Muscle of back (tissue), 11 donors: ENCODE data around the gene ENPP5. TPM values are rescaled to one million over a fixed set of nuclear protein-coding genes. Genes with fewer than 3 reads are reported as not detected.
"Not testable (repeated sequence)": the region's sequence is repeated elsewhere in the genome, so short reads cannot be mapped to it uniquely, and the experiment has no call there.

ENCODE experiments used
- DNase-seq, 3 donors: peaks; one replicate each; pipeline versions ENCODE4 v3.0.0 to v3.0.0-alpha.2; 2013
- polyA plus RNA-seq, 10 donors: library from polyadenylated mRNA; unstranded; fragments of 120-200 nt; gene quantifications; one replicate each; pipeline ENCODE4 v1.2.1, GENCODE V29; 2013; ENCODE audit not compliant: insufficient read length in 10 of 10

Gene ENPP5
- polyA plus RNA-seq, 10 donors, result 2.3 to 5.2 (median 3.2) TPM

DNA sequence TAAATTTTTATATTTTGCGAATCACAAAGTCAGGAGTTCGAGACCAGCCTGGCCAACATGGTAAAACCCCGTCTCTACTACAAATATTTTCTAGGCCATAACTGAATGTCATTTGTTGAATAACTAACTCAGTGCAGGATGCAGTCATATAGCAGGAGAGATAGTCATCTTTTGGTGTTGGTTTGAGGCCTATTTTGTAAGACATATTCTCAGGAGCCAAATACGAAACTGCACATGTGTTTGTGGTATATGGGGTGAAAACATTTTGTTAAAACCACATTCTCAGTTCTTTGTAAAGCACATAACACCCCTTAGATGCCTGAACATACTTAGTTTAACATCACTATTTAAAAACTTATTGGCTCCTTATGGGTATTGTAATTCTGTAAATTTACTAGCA lies 4.7 kb upstream of the ENPP5 start:
- DNase-seq, result no peak

DNA sequence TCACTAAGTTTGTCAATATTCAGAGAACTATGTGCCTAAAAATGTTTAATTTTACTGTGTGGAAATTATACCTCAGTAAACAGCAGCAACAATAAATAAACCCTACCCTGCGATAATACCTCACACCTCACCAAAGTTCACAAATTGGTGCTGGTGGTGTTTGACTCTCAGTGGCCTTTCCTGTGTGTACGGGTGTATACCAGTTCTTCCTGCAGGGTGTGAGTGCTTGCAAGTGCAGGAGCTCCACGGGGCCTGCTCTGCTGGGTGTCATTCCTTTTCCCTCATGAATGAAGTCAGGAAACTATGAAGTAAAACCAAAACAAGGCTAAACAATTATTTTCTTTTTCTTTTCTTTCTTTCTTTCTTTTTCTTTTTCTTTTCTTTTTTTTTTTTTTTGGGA lies 4.1 kb upstream of the ENPP5 start:
- DNase-seq, result no peak

DNA sequence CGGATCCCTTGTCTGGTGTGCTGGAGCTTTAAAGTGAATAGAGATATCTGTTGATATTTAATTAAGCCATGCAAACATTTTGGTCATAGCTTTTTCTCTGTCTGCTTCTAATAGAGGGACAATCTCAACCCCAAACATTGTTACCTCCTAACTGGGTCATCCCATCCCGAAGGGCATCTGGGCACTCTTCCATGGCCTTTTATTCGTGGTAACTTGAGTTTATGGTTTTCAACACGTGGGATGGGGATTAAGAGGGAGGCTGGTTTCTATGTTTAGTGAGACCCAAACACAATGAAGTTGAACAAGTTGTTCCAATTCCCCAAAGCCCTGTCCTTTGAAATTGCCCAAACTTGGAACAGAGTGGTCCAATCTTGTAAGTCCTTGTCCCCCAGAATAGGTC lies 1.4 kb upstream of the ENPP5 start:
- DNase-seq, result no peak

DNA sequence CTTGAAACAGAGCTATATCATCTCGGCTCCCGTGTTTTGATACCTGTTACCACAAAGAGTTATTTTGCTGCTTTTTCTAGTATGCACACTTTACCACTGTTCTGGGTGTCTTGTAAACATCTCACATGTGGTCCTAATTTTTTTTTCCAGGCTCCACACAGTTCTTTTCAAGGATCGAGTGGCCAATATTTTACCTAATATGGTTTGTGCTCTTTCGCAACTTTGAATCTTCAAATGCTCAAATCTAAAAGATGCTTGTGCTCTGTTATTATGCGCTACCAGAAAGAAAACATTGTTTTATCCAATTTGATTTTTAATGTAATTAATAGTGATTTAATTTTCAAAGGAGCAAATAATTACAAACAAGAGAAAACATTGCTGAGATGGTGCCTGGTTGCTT lies 10.7 kb downstream of the ENPP5 start:
- no peak for DNase-seq

DNA sequence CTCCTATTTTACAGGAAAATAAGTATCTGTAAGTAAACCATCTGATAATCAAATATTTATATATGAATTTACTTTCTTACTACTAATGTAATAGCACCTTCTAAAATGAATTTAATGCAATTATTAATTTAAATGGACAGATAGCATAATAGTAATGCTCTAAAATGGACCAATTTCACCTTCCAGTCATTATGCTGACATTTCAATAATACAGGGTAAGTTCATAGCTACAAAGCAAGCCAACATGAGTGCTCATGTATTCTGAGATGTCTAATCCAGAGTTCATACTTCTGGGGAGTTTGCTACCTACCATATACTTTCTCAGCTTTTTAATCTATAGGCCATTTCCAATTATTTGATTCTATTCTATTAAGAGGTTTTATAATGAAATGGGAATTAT lies 11.6 kb downstream of the ENPP5 start:
- no peak for DNase-seq

DNA sequence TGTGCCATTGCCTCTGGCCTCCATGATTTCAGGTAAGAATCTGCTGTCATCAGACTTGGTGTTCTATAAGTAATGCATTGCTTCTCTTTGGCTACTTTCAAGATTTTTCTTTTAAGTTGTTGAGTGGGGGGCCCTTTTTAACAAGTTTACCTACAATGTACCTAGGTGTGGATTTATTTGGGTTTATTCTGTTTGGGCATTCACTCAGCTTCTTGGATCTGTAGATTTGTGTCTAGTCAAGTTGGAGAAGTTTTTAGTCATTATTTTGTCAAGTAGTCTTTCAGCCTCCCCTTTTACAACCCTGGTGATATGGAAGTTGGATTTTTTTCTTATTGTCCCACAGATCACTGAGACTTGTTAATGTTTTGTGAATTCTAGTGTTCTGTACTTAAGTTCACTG lies 14.1 kb downstream of the ENPP5 start:
- DNase-seq, result no peak

DNA sequence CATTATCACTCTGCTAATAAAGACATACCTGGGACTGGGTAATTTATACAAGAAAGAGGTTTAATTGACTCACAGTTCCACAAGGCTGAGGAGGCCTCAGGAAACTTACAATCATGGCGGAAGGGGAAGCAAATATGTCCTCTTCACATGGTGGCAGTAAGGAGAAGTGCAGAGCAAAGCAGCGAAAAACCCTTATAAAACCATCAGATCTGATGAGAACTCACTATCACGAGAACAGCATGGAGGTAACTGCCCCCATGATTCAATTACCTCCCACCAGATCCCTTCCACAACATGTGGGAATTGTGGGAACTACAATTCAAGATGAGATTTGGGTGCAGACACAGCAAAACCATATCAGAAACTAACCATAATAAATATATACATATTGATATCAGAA lies 21.7 kb downstream of the ENPP5 start:
- not testable (repeated sequence) for DNase-seq

DNA sequence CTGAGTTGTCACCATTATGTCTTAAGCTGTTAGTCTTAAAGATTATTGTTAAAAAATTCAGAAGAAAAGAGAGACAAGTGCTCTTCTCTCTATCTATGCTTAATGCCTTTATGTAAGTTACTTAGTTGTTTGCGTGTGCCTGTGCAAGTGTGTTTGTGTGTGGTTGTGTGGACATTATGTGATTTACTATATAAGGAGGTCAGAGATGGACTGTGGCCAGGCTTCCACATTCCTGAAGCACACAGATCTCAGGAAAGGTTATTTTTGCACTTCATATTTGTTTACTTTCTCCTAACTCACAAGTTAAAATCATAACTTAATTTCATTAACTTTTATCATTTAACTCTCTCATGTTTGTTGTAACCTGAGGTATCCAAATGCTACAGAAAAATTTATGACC lies 26.5 kb downstream of the ENPP5 start:
- no peak for DNase-seq

DNA sequence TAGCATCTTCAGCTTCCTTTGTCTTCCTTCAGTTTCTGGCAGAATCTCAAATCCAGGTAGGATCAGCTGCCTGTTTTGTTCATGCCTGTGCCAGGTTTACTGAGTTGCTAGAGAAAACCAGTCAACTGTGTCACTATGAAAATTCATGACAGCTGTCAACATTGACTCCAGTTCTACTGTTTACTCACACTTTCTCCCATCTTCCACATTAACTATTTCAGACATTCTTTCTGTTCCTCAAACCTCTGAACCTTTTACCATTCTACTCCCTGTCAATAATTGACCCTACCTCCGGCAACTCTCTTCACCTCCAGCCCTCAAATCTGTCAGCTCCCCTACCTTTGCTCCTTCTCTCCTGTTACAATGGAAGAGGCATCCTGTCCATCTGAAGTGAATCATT lies 32.5 kb downstream of the ENPP5 start:
- no peak for DNase-seq

DNA sequence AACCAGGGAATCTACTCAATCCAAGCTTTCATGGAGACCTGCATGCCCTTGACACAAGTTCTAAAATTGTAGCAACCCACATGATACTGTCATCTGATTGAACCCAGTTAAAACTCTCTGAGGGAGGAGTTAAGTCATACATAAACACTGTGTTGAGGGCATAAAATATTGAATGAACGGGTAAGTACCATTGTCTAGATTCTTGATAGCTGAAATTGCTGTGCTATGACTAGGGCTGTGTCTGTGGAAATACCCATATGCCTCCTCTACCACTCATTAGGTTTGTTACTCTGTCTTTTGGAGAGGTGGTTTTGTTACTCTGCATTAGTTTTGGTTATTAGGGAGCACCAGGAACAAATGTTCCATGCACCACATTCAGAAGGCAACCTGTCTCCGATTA lies 33.4 kb downstream of the ENPP5 start:
- no peak for DNase-seq

DNA sequence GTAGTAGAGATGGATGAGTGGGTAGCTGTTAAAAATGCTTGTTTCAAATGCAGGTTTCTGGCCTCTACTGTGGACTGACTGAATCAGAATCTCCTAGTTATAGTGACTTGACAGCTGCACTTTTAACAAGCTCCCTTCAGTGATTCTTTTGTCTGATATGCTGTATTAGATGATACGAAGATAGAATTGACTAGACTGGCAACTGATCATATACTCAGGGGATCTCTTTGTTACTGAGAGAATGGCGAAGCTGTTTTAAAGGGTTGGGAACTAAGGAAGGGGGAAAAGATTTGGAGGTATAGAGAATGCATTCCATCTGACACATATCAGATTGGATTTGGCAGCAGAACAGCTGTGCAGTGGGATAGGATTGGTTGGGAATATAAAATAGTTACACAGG lies 33.9 kb downstream of the ENPP5 start:
- no peak for DNase-seq

DNA sequence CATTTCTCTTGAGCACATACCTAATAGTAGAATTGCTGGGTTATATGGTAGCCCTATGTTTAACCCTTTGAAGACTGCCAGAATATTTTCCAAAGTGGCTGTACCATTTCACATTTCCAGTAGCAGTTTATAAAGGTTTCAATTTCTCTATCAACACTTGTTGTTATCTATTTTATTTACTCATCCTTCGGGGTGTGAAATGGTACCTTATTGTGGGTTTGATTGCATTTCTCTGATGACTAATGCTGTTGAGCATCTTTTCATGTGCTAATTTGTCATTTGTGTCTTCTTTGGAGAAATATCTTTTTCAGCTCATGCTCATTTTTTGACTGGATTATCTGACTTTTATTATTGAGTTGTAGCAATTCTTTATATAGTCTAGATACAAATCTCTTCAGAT lies 35.6 kb downstream of the ENPP5 start:
- no peak for DNase-seq

DNA sequence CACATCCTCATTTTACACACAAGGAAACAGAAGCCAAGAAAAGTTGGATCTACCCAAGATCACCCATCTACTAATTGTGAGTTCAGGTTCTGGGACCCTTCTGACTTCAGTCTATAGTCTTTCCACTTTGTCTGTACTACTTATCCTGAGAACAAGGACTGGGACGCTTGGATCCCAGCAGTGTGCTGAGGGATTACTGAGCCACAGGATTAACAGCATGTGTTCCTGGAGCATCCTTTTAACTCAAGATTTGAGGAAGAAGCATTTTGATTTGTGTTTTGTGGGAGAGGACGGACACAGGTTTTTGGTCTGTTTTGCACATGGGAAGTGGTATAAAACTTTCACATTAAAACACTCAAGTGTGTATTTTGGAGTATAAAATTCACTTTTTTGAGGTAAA lies 36.6 kb downstream of the ENPP5 start:
- no peak for DNase-seq

DNA sequence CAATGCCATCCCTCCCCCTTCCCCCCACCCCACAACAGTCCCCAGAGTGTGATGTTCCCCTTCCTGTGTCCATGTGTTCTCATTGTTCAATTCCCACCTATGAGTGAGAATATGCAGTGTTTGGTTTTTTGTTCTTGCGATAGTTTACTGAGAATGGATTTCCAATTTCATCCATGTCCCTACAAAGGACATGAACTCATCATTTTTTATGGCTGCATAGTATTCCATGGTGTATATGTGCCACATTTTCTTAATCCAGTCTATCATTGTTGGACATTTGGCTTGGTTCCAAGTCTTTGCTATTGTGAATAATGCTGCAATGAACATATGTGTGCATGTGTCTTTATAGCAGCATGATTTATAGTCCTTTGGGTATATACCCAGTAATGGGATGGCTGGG lies 39.5 kb downstream of the ENPP5 start:
- DNase-seq, result not testable (repeated sequence)

DNA sequence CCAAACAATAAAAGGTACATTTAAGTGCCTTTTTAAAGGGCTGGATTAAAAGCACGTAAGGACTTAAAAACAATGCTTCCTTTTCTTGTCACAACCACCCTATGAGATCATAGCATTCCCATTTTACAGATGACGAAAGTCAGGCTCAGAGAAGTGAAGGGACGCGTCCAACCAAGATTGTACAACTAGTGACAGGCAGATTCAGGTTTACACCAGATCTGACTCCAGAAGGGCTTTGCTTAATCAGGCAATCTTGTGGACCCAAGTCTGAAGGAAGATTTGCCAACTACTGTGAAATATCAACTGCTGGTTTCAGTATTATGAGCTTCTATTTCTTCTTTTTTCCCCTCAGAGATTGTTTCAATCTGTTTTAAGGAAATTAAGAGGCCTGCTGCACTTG lies 40.1 kb downstream of the ENPP5 start:
- peak in 1 of 3 donors; percentile 10 for DNase-seq

DNA sequence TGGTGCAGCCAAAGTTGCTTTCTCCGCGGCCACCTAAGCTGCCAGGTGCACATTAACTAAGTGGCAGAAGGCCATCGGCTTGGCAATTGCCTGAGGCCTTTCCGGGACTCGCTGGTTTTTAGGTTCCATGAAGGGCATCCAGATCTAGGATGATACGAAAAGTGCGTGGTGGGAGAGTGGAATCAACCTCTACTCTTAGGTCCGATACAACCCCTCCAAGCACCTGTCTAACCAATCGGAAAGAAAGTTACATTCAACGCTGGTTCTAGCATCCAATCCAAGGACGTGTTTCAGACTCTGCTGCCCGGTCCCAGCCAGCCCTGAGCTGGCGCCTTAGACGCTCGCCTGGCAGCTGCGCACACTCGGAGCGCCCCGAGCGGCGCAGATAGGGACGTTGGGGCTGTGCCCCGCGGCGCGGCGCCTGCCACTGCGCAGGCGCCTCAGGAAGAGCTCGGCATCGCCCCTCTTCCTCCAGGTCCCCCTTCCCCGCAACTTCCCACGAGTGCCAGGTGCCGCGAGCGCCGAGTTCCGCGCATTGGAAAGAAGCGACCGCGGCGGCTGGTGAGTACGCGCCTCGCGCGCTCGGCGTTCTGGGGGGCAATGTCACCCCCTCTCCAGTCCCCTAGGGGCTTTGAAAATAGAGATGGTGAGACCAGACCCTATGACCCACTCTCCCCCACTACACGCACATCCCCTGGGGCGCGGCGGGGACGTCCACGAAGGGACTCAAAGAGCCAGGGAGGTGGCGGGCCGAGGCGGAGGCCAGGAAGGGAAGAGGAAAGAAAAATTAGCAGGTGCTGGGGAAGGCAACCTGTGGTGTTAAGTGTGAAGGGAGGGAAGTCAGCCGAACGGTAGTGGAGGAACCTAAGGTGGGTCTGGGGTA lies 40.9 kb downstream of the ENPP5 start, which contains the start of gene ENPP4:
Gene ENPP4, plus strand, starts transcription at position 361 of the 883 bp plus-strand sequence. CDS start 9,595 bp downstream, outside the sequence.
- DNase-seq, result peak; percentile 82 to 89 (median 85)

DNA sequence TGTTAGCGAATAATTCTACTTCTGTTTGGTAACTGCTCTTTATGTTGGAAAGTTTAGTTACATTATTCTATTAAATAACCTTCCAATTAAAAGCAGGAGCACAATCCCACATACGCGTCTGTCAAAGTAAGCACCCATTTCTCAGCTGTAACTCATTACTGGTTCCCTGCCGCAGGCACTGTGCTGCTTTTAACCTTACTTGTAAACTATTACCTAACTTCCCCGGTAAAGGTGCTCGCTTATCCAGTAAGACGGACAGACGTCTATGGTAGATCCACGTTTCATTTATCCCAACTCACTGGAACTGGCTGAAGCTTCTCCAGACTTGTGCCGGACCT lies 41.5 kb downstream of the ENPP5 start:
- DNase-seq, result no peak

DNA sequence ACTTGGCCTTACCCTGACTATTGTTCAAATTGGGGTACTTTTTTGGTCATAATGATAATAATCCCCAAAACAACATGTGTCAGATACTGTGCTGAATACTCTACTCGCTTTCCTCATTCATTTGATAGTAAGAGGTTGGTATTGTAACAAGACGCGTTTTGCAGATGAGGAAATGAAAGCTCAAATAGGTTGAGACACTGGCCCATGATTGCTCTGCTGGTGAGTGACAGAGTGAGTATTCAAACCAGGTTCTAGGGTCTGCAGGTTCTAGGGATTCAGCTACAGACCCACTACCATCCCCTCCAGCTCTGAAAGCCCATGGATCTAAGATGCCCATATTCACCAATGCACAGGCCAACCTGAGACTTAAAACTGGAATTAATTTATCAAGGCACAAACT lies 42.3 kb downstream of the ENPP5 start:
- no peak for DNase-seq

DNA sequence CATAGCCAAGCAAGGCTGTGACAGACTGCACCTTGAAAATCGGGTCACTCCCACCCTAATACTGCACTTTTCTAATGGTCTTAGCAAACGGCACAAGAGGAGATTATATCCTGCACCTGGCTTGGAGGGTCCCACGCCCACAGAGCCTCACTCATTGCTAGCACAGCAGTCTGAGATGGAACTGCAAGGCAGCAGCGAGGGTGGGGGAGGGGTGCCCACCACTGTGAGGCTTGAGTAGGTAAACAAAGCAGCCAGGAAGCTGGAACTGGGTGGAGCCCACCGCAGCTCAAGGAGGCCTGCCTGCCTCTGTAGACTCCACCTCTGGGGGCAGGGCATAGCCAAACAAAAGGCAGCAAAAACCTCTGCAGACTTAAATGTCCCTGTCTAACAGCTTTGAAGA lies 51.1 kb downstream of the ENPP5 start:
- DNase-seq, result not testable (repeated sequence)

DNA sequence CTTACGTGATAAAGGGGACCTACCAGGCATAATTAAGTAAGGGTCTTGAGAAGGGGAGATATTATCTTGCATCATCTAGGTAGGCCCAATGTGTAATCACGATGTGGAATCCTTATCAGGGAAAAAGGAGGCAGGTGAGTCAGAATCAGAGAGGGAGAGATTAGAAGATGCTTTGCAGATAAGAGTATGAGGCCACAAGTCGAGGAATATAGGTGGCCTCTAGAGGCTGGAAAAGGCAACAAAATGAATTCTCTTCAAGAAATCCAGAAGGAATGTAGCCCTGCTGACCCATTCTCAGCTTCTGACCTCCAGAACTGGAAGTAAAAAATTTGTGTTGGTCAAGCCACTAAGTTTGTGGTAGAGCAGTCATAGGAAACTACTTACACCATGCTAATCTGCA lies 51.9 kb downstream of the ENPP5 start:
- DNase-seq, result no peak

DNA sequence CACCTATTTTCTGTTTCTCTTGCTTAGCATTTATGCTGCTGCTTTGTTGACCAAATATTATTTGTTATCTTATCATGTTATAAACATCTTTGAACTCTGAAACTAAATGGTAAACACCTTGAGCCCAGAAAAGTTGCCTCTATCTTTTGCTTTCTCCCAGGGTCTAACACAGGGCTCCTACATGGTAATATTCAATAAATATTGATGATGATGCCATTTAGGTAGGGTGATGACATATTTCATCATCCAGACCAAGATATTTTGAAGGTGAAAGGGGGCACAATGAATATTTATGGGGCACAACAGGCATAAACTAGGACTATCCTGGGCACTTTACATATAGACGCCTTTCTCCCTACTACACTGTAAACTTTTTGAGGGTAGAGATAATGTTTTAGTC lies 52.6 kb downstream of the ENPP5 start:
- no peak for DNase-seq

DNA sequence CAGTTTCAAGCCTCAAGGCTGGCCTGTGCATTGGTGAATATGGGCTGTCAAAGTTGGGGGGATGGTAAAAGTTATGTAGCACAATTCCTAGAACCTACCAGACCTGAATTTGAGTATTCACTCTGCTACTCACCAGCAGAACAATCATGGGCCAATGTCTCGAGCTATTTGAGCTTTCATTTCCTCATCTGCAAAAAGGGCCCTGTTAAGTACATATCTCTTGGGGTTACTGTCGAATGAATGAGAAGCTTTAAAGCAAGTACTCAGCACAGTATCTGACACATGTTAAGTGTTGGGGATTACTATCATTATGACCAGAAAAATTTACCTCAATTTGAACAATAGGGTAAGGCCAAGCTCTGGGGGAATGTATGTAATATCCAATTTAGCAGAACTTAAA lies 54.5 kb downstream of the ENPP5 start:
- DNase-seq, result no peak

DNA sequence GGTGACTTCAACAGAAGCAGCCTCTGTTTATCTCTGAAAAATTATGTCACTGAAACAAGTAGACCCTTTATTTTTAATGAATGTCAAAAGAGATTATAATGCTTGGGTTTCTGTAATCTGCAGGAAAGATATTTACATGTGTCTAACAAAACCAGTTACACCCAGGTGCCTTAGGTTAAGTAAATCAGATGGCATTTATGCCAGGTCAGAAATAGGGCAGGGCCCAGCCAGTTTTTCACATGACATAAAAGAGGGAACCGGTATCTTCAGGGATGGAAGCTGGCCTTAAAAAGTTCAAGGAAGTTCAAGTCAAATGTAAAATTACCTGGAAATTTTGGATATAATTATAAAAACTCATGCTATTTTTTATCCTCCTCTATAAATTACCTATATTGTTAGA lies 55.1 kb downstream of the ENPP5 start:
- no peak for DNase-seq

DNA sequence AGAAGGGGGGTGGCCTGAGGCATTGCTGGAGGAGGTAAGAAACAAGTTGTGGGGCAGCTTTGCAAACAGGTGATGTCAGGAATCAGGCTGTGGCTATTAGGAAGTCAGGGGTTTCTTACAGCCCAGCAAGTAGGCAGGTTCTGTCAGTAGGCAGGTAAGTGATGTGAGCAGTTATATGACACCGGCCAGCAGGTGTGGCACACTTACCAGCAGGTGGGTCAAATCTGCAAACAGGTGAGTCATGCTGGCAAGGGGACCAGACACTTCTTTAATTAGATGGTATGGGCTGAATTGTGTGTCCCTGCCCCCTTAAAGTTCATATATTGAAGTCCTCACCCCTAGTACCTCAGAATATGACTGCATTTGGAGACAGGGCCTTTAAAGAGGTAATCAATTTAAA lies 57.4 kb downstream of the ENPP5 start:
- no peak for DNase-seq
